ENCODE results near the gene LTN1.
A peak's percentile ranks its signal among the peaks of the same experiment; 100 is the strongest.

The LTN1 gene

DNA sequence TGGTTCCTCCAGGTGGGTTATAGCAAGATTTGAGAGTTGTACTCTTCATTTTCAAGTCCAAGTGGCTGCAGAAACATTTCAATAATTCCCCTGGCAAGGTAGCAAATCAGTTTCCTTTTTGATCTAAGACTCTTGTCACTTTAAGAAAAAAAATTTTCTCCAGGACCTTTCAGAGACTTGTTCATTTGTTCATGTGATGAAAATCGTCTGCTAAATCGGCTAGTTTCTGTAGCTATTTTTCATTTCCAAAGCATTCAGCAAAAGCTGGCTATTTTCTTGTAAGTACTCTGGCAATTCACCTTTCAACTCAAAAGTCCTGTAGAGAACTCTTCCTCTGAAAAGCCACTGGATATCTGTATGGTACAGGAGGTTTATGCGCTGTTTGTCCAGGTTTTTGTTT lies 93.5 kb downstream of the LTN1 start:
- no peak for DNase-seq (ENCODE audit: low spot score)
- in situ Hi-C loops (cut with MboI; ENCODE audit: low pct_unique_long_range_greater_than_20kb, low sequenced_read_pairs, unreplicated experiment) = no loop called here
- TF ChIP-seq, protein P1, sequence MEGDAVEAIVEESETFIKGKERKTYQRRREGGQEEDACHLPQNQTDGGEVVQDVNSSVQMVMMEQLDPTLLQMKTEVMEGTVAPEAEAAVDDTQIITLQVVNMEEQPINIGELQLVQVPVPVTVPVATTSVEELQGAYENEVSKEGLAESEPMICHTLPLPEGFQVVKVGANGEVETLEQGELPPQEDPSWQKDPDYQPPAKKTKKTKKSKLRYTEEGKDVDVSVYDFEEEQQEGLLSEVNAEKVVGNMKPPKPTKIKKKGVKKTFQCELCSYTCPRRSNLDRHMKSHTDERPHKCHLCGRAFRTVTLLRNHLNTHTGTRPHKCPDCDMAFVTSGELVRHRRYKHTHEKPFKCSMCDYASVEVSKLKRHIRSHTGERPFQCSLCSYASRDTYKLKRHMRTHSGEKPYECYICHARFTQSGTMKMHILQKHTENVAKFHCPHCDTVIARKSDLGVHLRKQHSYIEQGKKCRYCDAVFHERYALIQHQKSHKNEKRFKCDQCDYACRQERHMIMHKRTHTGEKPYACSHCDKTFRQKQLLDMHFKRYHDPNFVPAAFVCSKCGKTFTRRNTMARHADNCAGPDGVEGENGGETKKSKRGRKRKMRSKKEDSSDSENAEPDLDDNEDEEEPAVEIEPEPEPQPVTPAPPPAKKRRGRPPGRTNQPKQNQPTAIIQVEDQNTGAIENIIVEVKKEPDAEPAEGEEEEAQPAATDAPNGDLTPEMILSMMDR (IDR thresholded peaks at IDR 0.05; ENCODE audit: extremely low read depth, insufficient read depth, missing control alignments) = no peak

DNA sequence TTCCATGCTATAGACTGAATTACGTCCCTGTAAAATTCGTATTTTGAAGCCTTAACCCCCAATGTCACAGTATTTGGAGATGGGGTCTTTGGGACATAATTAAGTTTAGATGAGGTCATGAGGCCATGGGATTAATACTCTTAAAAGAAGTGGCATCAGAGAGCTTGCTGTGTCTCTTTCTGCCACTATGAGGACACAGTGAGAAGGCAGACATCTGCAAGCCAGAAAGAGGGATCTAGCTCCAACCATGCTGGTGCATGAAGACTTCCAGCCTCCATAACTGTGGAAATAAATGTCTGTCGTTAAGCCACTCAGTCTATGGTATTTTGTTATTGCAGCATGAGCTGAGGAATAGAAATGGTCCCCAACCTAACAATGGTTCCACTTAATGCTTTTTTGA lies 99.0 kb downstream of the LTN1 start:
- in situ Hi-C loops (cut with MboI; ENCODE audit: low pct_unique_long_range_greater_than_20kb, low sequenced_read_pairs, unreplicated experiment) = no loop called here
- no peak for DNase-seq (ENCODE audit: low spot score)
- TF ChIP-seq, protein P1 (IDR thresholded peaks at IDR 0.05; ENCODE audit: extremely low read depth, insufficient read depth, missing control alignments) = no peak

DNA sequence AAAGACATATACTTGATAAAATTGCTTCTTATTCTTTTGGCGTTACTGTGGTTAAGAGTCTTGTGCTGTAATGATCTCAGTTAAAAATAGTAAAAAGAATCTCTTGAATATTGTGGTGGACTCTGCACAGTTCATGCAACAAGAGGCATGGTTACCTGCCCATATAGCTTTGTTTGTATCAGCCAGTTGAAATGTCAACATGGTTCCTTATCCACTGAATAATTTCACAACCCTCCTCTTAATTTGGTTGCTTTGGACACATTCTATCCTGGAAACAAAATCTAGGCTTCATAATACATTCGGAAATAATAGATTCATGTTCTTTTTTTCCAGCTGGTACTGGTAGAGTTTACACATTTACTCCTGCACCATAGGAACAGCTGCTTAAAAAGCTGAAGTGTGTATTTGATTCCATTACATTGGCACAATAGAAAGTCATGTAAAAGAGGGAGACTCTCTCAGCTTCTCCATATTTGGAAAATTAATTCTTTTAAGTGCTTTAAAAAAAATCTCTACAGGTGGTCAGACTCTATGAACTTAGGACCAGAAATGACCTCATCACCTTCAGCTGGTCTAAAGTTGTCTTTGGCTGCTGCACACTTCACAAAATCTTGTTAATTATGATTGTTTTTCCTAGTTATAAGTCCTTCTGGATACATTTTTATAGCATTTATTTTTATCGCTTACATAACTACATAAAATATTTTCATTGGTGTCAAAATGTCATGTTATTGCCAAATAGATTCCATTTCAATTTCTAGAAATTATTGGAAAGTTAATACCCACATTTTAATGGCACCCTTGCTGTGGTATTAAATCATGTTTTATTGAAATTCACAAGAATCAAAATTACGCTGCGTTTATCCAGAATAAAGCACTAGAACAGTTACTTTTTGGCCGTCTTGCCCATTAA lies 100.2 kb downstream of the LTN1 start:
- TF ChIP-seq, protein P1 (IDR thresholded peaks at IDR 0.05; ENCODE audit: extremely low read depth, insufficient read depth, missing control alignments) = no peak
- in situ Hi-C loops (cut with MboI; ENCODE audit: low pct_unique_long_range_greater_than_20kb, low sequenced_read_pairs, unreplicated experiment) = no loop called here

DNA sequence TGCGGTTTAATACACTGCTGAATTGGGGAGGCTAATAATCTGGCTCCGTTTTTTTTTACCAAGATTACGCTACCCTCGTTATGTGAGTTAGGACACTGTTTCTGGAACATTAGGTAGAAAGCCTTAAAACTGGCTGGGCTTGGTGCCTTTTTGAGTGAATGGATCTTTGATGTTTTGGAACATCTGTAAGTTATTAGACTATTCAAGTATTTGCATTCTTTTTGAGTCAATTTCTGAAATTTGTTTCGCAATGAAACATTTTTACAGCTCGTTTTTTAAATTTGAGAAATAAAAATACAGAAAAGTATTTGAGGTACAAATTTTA lies 106.9 kb downstream of the LTN1 start:
- in situ Hi-C loops (cut with MboI; ENCODE audit: low pct_unique_long_range_greater_than_20kb, low sequenced_read_pairs, unreplicated experiment) = no loop called here
- TF ChIP-seq, protein P1 (IDR thresholded peaks at IDR 0.05; ENCODE audit: extremely low read depth, insufficient read depth, missing control alignments) = no peak
- DNase-seq (ENCODE audit: low spot score) = no peak

More for the DNA sequence above, 100.2 kb downstream of the LTN1 start:
- no peak for DNase-seq (ENCODE audit: low spot score)

DNA sequence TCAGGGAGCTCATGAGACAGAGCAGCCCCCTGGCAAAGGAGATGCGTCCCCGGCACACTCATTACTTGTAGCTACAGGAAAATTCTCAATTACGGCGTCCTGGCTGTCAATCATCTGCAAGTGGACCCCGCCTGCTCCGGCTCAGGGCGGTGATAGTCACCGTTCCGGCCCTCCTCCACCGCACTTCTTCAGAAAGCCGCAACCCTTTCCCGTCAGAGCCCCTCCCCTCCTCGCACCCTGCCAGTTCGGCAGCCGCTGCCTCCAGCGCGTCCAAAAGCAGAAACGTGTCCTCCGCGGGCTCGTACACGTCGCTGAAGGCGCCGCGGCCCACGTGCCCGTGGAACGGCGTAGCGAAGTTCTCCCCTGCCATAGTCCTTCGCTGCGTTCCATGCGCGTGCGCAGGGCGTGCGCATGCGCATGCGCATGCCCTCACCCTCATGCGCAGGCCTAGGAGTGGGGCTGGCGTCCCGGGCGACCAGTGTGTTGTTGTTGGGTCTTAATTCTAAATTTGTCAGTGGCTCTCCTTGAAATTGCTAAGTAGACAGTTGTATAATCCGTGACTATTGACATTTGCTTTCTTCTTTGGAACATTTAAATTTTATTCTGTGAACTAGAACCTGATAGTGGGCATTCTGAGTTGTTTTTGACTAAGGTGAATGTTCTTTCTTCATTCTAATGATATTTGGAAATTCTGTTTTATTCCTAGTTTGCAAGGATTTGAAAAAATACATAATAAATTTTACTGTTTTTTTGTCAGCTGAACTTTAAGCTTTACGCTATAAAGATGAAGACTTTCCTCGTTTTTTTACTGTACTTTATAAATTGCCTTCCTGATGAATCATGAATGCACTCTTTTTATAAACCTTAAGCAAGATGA lies 107.5 kb downstream of the LTN1 start:
- TF ChIP-seq, protein P1 (IDR thresholded peaks at IDR 0.05; ENCODE audit: extremely low read depth, insufficient read depth, missing control alignments) = no peak
- in situ Hi-C loops (cut with MboI; ENCODE audit: low pct_unique_long_range_greater_than_20kb, low sequenced_read_pairs, unreplicated experiment) = no loop called here
- DNase-seq (ENCODE audit: low spot score) = peak; percentile 91

DNA sequence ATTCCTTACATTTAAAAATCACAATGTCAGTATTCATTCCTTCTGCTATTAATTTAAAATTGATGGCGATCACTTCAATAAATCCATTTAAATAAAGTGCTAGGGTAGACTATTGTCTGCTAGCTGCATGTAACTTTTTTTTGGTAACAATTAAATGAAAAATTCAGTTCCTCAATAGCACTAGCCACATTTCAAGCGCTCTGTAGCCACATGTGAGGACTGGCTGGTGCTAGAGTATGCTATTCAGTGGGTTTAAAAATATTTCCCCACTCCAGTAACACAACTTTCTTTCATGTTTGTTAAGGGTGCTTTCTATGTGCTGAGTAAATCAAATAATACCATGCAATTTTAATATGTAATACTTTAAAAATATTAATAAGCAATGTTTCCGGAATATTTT lies 108.2 kb downstream of the LTN1 start:
- no peak for DNase-seq (ENCODE audit: low spot score)
- TF ChIP-seq, protein P1 (IDR thresholded peaks at IDR 0.05; ENCODE audit: extremely low read depth, insufficient read depth, missing control alignments) = no peak
- in situ Hi-C loops (cut with MboI; ENCODE audit: low pct_unique_long_range_greater_than_20kb, low sequenced_read_pairs, unreplicated experiment) = no loop called here

Measured in GM13977 (cell line).